ENCODE results near the gene DNAAF1.
A peak's percentile ranks its signal among the peaks of the same experiment; 100 is the strongest.

The DNAAF1 gene

DNA sequence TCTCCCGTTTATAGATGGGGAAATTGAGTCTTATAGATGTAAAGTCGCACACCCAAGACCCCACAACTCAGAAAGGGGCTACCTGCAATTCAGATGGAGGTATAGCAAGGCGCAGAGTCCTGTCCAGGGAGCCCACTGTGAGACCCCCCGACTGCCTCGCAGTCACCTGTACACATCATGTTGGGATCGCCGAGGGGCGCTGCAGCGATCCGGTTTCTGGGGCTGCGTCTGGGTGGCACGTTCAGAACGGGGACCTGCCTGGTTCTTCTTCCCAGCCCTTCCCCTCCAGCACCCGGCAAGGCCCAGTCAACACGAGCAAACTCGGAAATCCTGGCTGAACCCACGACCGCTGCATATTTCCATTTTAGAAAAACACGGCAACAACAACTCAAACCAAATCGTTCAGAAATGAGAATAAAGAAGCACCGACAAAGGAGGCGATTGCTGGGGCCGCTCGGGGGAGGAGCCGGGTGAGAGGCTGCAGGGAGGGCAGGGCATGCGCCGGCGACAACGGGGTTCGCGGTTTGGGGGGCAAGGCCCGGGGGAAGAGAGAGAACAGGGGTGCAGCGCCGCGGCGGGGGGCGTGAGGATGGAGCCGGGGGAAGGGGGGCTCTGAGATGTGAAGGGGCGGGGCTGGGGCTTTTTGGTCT lies 774 bp upstream of the DNAAF1 start:
- peak overlapping the region; percentile 75 for H3K4me3 ChIP-seq (ENCODE audit: low read length)
- DNase-seq (ENCODE audit: low read depth): no peak
- TF ChIP-seq, protein P1, sequence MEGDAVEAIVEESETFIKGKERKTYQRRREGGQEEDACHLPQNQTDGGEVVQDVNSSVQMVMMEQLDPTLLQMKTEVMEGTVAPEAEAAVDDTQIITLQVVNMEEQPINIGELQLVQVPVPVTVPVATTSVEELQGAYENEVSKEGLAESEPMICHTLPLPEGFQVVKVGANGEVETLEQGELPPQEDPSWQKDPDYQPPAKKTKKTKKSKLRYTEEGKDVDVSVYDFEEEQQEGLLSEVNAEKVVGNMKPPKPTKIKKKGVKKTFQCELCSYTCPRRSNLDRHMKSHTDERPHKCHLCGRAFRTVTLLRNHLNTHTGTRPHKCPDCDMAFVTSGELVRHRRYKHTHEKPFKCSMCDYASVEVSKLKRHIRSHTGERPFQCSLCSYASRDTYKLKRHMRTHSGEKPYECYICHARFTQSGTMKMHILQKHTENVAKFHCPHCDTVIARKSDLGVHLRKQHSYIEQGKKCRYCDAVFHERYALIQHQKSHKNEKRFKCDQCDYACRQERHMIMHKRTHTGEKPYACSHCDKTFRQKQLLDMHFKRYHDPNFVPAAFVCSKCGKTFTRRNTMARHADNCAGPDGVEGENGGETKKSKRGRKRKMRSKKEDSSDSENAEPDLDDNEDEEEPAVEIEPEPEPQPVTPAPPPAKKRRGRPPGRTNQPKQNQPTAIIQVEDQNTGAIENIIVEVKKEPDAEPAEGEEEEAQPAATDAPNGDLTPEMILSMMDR (conservative IDR thresholded peaks at IDR 0.05; ENCODE audit: low read length): no peak

DNA sequence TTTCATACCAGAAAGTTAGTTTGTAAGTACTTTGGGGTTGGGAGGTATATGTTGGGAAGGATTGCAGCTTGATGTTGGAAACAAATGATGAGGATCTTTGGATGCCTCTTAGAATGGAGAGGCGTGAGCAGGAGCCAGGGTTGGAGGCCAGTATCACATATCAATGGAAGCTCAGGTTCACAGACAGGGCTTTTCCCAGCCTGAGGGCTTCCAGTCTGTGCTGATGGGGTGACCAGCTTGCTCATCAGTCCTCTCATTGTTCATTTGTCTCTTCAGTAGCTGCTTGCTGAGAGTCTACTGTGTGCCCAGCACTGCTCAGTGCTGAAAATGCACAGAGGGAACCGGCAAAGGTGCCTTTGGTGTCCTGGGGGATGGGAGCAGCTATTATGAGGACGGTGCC lies 5.8 kb downstream of the DNAAF1 start:
- TF ChIP-seq, protein P1 (conservative IDR thresholded peaks at IDR 0.05; ENCODE audit: low read length): no peak
- H3K4me3 ChIP-seq (ENCODE audit: low read length): no peak overlapping the region
- DNase-seq (ENCODE audit: low read depth): no peak

DNA sequence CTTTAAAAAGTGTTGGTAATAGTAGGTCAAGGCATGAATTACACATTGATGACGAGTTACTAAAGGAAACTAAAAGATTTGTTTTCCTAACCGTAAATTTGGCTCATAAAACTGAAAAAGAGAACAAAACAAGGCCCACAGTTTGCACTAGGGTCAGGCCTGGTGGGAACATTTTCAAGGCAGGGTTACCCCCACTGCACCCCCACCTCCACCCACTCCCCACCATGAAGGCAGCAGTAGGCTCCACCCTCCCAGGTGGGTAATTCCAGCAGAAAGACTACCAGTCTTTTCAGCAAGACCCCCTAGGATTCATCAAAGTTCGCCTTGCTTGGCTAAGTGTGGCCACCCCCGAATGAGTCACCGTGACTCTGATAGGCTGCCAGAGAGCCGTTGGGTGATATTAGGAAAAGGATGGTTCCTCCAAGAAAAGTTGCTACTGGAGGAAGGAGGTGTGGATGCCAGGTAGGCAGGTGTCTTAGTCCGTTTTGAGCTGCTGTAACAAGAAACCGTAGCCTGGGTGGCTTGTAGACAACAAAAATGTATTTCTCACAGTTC lies 8.6 kb downstream of the DNAAF1 start:
- no peak overlapping the region for H3K4me3 ChIP-seq (ENCODE audit: low read length)
- no peak for DNase-seq (ENCODE audit: low read depth)
- TF ChIP-seq, protein P1 (conservative IDR thresholded peaks at IDR 0.05; ENCODE audit: low read length): no peak

DNA sequence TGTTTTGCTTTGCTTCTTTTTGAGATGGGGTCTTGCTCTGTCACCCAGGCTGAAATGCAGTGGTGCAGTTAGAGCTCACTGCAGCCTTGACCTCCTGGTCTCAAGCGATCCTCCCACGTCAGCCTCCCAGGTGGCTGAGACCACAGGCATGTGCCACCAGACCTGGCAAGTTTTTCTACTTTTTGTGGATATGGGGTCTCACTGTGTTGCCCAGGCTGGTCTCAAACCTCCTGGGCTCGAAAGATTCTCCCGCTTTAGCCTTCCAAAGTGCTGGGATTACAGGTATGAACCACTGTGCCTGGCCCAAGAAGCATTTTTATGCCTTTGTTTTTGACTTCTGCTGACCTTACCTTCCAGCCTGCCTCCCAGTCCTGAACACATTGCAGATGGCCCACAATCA lies 10.1 kb downstream of the DNAAF1 start:
- DNase-seq (ENCODE audit: low read depth): no peak
- TF ChIP-seq, protein P1 (conservative IDR thresholded peaks at IDR 0.05; ENCODE audit: low read length): no peak
- H3K4me3 ChIP-seq (ENCODE audit: low read length): no peak overlapping the region

DNA sequence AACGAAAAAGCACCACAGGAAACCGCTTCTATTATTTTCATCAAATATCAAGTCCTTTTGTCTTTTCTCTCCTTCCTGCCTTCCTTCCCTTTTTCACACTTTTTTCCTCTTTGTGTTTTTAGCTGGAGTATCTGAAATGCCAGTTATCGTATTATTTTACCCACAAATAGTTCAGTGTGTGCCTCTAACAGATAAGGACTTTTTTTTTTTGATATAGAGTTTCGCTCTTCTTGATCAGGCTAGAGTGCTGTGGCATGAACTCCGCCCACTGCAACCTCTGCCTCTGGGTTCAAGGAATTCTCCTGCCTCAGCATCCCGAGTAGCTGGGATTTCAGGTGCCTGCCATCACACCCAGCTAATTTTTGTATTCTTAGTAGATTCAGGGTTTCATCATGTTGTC lies 10.7 kb downstream of the DNAAF1 start:
- no peak overlapping the region for H3K4me3 ChIP-seq (ENCODE audit: low read length)
- DNase-seq (ENCODE audit: low read depth): no peak
- TF ChIP-seq, protein P1 (conservative IDR thresholded peaks at IDR 0.05; ENCODE audit: low read length): no peak

DNA sequence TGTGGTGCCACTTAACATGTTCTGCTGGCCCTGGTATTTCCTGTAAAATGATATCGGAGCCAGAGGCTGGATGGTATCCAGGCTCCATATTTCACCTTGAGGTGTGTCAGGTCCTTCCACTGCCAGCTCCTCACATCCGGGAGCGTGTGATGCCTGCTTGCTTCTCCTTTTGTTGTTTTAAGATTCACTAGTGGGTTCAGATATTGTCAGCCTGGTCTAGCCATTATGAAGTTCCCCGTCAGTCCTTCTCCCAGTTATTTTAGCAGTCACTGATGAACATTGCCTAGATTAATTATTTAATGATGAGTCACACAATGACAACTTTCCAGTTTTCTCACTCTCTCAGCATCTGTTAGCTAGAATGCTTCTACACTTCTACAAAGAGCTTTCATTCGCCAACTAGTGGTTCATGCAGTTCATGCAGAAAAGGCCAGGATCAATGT lies 11.3 kb downstream of the DNAAF1 start:
- DNase-seq (ENCODE audit: low read depth): peak; percentile 29
- H3K4me3 ChIP-seq (ENCODE audit: low read length): no peak overlapping the region
- TF ChIP-seq, protein P1 (conservative IDR thresholded peaks at IDR 0.05; ENCODE audit: low read length): peak; percentile 34

DNA sequence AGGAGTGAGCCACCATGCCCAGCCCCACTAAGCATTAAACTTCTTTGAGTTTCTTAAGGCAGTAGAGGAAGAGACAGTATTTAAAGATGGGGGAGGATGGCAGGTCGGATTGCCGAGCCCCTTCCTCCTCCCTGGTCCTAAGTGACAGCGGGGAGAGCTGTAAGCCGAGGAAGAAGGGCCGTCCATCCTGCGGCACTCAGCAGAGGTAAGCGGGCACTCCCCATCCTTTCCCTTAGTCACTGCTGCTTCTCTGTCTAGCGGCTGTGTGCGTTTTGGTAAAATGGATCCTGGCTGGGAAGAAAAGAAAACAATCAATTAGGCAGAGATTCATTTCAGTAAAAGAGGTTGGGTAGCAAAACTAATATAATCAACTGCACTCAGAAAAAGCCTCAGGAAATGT lies 13.9 kb downstream of the DNAAF1 start:
- DNase-seq (ENCODE audit: low read depth): no peak
- TF ChIP-seq, protein P1 (conservative IDR thresholded peaks at IDR 0.05; ENCODE audit: low read length): no peak
- H3K4me3 ChIP-seq (ENCODE audit: low read length): no peak overlapping the region
